ENCODE measurements around the gene PTPRN2.

Gene PTPRN2

GRCh38 chr7:157715071-157715937 lies 872.3 kb downstream of the PTPRN2 start:
- no peak overlapping the region for H3K4me3 ChIP-seq (ENCODE audit: low read length)
- TF ChIP-seq CTCF (conservative IDR thresholded peaks at IDR 0.05; ENCODE audit: low read length), result no peak
- no peak for DNase-seq (ENCODE audit: low read depth)

- H3K4me3 ChIP-seq (ENCODE audit: low read length), result no peak overlapping the region
- no peak for DNase-seq (ENCODE audit: low read depth)
- no peak for TF ChIP-seq CTCF (conservative IDR thresholded peaks at IDR 0.05; ENCODE audit: low read length)
Observed at GRCh38 chr7:157714166-157715070, 873.2 kb downstream of the PTPRN2 start.

GRCh38 chr7:157713591-157713990 lies 874.0 kb downstream of the PTPRN2 start:
- DNase-seq (ENCODE audit: low read depth), result no peak
- no peak for TF ChIP-seq CTCF (conservative IDR thresholded peaks at IDR 0.05; ENCODE audit: low read length)
- H3K4me3 ChIP-seq (ENCODE audit: low read length), result no peak overlapping the region

GRCh38 chr7:157712666-157713235 lies 874.9 kb downstream of the PTPRN2 start:
- TF ChIP-seq CTCF (conservative IDR thresholded peaks at IDR 0.05; ENCODE audit: low read length), result no peak
- no peak for DNase-seq (ENCODE audit: low read depth)
- H3K4me3 ChIP-seq (ENCODE audit: low read length), result no peak overlapping the region

GRCh38 chr7:157711353-157711888 lies 876.2 kb downstream of the PTPRN2 start:
- no peak overlapping the region for H3K4me3 ChIP-seq (ENCODE audit: low read length)
- TF ChIP-seq CTCF (conservative IDR thresholded peaks at IDR 0.05; ENCODE audit: low read length), result no peak
- DNase-seq (ENCODE audit: low read depth), result no peak

GRCh38 chr7:157710396-157710795 lies 877.2 kb downstream of the PTPRN2 start:
- TF ChIP-seq CTCF (conservative IDR thresholded peaks at IDR 0.05; ENCODE audit: low read length), result no peak
- DNase-seq (ENCODE audit: low read depth), result no peak
- H3K4me3 ChIP-seq (ENCODE audit: low read length), result no peak overlapping the region

All from AG10803 (cell line).